SK-N-SH (cell line): ENCODE measurements around the gene USHBP1. TPM values are rescaled to one million over a fixed set of nuclear protein-coding genes. Genes with fewer than 3 reads are reported as not detected.

Experiments
- CTCF ChIA-PET: fragments of 300-600, 350-600 bp; formaldehyde crosslinking; extraction: SDS; loops from one replicate; lab custom pipeline; 2021; lab: Yijun Ruan, JAX
- POLR2A ChIA-PET: fragments of 350-600 bp; sonication (Branson Sonifier 250); formaldehyde crosslinking; extraction: SDS; loops from one replicate; lab custom pipeline; 2020; ENCODE audit warnings: antibody characterized with exemption, inconsistent platforms; lab: Yijun Ruan, JAX
- DNase-seq: peaks from one replicate; pipeline ENCODE4 v3.0.0; 2012
- H2AFZ ChIP-seq: fragments of 200-600 bp; sonication (generic); 2 replicates; pipeline ENCODE4 v1.8.1; 2016; ENCODE audit warnings: antibody characterized with exemption, mild to moderate bottlenecking, low read depth
- H3F3A ChIP-seq: fragments of 200-600 bp; sonication (generic); replicated peaks from 2 replicates; pipeline ENCODE3; 2016; ENCODE audit warnings: antibody characterized with exemption, mild to moderate bottlenecking; ENCODE audit not compliant: insufficient read depth
- H3K27ac ChIP-seq, 2 experiments: fragments of 200-500 bp in 1 of 2; fragments of 200-600 bp in 1 of 2; sonication (Bioruptor generic) in 1 of 2; sonication (generic), shearing (Covaris generic) in 1 of 2; 2 replicates each; pipeline versions ENCODE4 v1.5.1 to v1.6.1; 2014 to 2016; ENCODE audit warnings: low read depth in 2 of 2, inconsistent platforms in 1 of 2, low read length in 1 of 2, mild to moderate bottlenecking in 1 of 2, mixed read lengths in 1 of 2
- H3K27me3 ChIP-seq: fragments of 200-600 bp; sonication (generic), shearing (Covaris generic); 2 replicates; pipeline ENCODE4 v1.6.1; 2016; ENCODE audit warnings: mixed run types; ENCODE audit not compliant: insufficient read depth
- H3K36me3 ChIP-seq, 2 experiments: fragments of 200-500 bp in 1 of 2; fragments of 200-600 bp in 1 of 2; sonication (Bioruptor generic) in 1 of 2; sonication (generic) in 1 of 2; replicated peaks in 1 of 2; 2 replicates each; pipeline versions ENCODE3 to v1.5.1; 2014 to 2016; ENCODE audit warnings: low read length in 1 of 2, mild to moderate bottlenecking in 1 of 2; ENCODE audit not compliant: insufficient read depth in 2 of 2, control insufficient read depth in 1 of 2
- H3K4me1 ChIP-seq, 2 experiments: fragments of 200-500 bp in 1 of 2; fragments of 200-600 bp in 1 of 2; sonication (Bioruptor generic) in 1 of 2; sonication (generic), shearing (Covaris generic) in 1 of 2; 2 replicates each; pipeline versions ENCODE4 v1.5.1 to v1.6.1; 2014 to 2016; ENCODE audit warnings: low read depth in 1 of 2, low read length in 1 of 2, mixed run types in 1 of 2; ENCODE audit not compliant: insufficient read depth in 2 of 2, control insufficient read depth in 1 of 2
- H3K4me2 ChIP-seq: fragments of 200-600 bp; sonication (generic), shearing (Covaris generic); 2 replicates; pipeline ENCODE4 v1.6.1; 2017; ENCODE audit warnings: mixed run types
- H3K4me3 ChIP-seq, 2 experiments: fragments of 200-500 bp in 1 of 2; fragments of 200-600 bp in 1 of 2; sonication (Bioruptor generic) in 1 of 2; sonication (generic), shearing (Covaris generic) in 1 of 2; 2 replicates each; pipeline versions ENCODE4 v1.5.1 to v1.8.1; 2014 to 2016; ENCODE audit warnings: low read depth in 2 of 2, inconsistent platforms in 1 of 2, low read length in 1 of 2, mild to moderate bottlenecking in 1 of 2, mixed read lengths in 1 of 2, moderate library complexity in 1 of 2
- H3K79me2 ChIP-seq: fragments of 200-600 bp; sonication (generic); 2 replicates; pipeline ENCODE4 v1.8.1; 2017; ENCODE audit warnings: mild to moderate bottlenecking; ENCODE audit not compliant: insufficient read depth
- H3K9ac ChIP-seq: fragments of 200-600 bp; sonication (generic); 2 replicates; pipeline ENCODE4 v1.6.1; 2017; ENCODE audit warnings: mixed run types
- H3K9me2 ChIP-seq: fragments of 200-600 bp; sonication (generic); 2 replicates; pipeline ENCODE4 v1.6.1; 2017; ENCODE audit warnings: mixed run types
- H3K9me3 ChIP-seq: fragments of 200-600 bp; sonication (generic); 2 replicates; pipeline ENCODE4 v1.6.1; 2017; ENCODE audit warnings: mixed run types, mild to moderate bottlenecking, moderate library complexity
- H4K20me1 ChIP-seq: fragments of 200-600 bp; sonication (generic); 2 replicates; pipeline ENCODE4 v1.6.1; 2017; ENCODE audit warnings: mild to moderate bottlenecking, mixed run types; ENCODE audit not compliant: insufficient read depth
- CHD2 ChIP-seq: fragments of 150-350 bp; IDR thresholded peaks from 2 replicates; pipeline ENCODE4 v1.6.1; 2018; ENCODE audit warnings: low read length; ENCODE audit not compliant: partially characterized antibody
- ELF1 ChIP-seq: IDR thresholded peaks from 2 replicates; pipeline ENCODE4 v1.4.0; 2012
- EZH2phosphoT487 ChIP-seq: fragments of 200-600 bp; sonication (generic); IDR thresholded peaks from 2 replicates; pipeline ENCODE4 v1.6.1; 2017; ENCODE audit warnings: low read depth, mixed run types, mild to moderate bottlenecking, antibody characterized with exemption, moderate library complexity, borderline replicate concordance
- FOSL2 ChIP-seq: IDR thresholded peaks from 2 replicates; pipeline ENCODE4 v1.4.0; 2012; ENCODE audit warnings: low read depth, mild to moderate bottlenecking, moderate library complexity, borderline replicate concordance
- FOXJ3 ChIP-seq: sonication (generic); formaldehyde crosslinking; IDR thresholded peaks from 2 replicates; pipeline ENCODE4 v1.5.1; 2020; ENCODE audit warnings: mild to moderate bottlenecking, missing genetic modification reagents
- GABPA ChIP-seq: IDR thresholded peaks from 2 replicates; pipeline ENCODE4 v1.4.0; 2012; ENCODE audit warnings: low read depth, mild to moderate bottlenecking
- JUND ChIP-seq: IDR thresholded peaks from 2 replicates; pipeline ENCODE4 v1.4.0; 2012
- MAX ChIP-seq: IDR thresholded peaks from 2 replicates; pipeline ENCODE4 v1.4.0; 2012; ENCODE audit warnings: low read depth
- MXI1 ChIP-seq: IDR thresholded peaks from 2 replicates; pipeline ENCODE4 v1.6.1; 2012; ENCODE audit warnings: mild to moderate bottlenecking, low read depth, low read length, improper control_type of control experiment
- NFIC ChIP-seq: IDR thresholded peaks from 2 replicates; pipeline ENCODE4 v1.4.0; 2012; ENCODE audit warnings: borderline replicate concordance
- NRF1 ChIP-seq: IDR thresholded peaks from 2 replicates; pipeline ENCODE4 v1.6.1; 2012; ENCODE audit warnings: low read depth, mild to moderate bottlenecking, low read length
- POLR2AphosphoS5 ChIP-seq: IDR thresholded peaks from 2 replicates; pipeline ENCODE4 v1.6.1; 2012; ENCODE audit warnings: low read depth, low read length
- RAD21 ChIP-seq: IDR thresholded peaks from 2 replicates; pipeline ENCODE4 v1.6.1; 2012; ENCODE audit warnings: mild to moderate bottlenecking, low read length
- RCOR1 ChIP-seq: fragments of 150-350 bp; IDR thresholded peaks from 2 replicates; pipeline ENCODE4 v1.6.1; 2017; ENCODE audit warnings: antibody characterized with exemption, low read length
- RFX5 ChIP-seq: IDR thresholded peaks from 2 replicates; pipeline ENCODE4 v1.6.1; 2012; ENCODE audit warnings: mild to moderate bottlenecking, improper control_type of control experiment, low read length
- SIN3A ChIP-seq: IDR thresholded peaks from 2 replicates; pipeline ENCODE4 v1.6.1; 2012; ENCODE audit warnings: low read depth, mild to moderate bottlenecking, low read length, moderate library complexity, borderline replicate concordance
- TAF1 ChIP-seq: IDR thresholded peaks from 2 replicates; pipeline ENCODE4 v1.6.1; 2012; ENCODE audit warnings: low read depth, mild to moderate bottlenecking, low read length, moderate library complexity, borderline replicate concordance
- YY1 ChIP-seq: IDR thresholded peaks from 2 replicates; pipeline ENCODE4 v1.4.0; 2012; ENCODE audit warnings: low read depth, mild to moderate bottlenecking
- WGBS: methylation state at CpG from one replicate; pipeline ENCODE4 v1.1.6; 2017; ENCODE audit warnings: low lambda C conversion rate; 5-methylcytosine and 5-hydroxymethylcytosine counted together
- polyA plus RNA-seq, 3 experiments: library from polyadenylated mRNA; depleted of rRNA; stranded (reverse); fragments of >200 nt; gene quantifications; 2 replicates each; pipeline ENCODE4 v1.2.3, GENCODE V29; 2012
- TF ChIP-seq, protein P1 (sequence below): fragments of 150-350 bp; IDR thresholded peaks from 2 replicates; pipeline ENCODE4 v1.6.1; 2017; ENCODE audit warnings: antibody characterized with exemption, low read length, low read depth, borderline replicate concordance
- TF ChIP-seq, protein P2 (sequence below): IDR thresholded peaks from 2 replicates; pipeline ENCODE4 v1.4.0; 2012; ENCODE audit warnings: low read depth, borderline replicate concordance
- TF ChIP-seq, protein P3 (sequence below): IDR thresholded peaks from 2 replicates; pipeline ENCODE4 v1.4.0; 2012; ENCODE audit warnings: low read depth, borderline replicate concordance

Gene USHBP1
- polyA plus RNA-seq, 1 of the 3 experiments (the other 2 are of a cell fraction), result 0.03 TPM

- POLR2A ChIA-PET, result interaction anchor here (0.6 to 1.6 kb wide), 4 partner anchors 13 to 136 kb away, joined by 3 to 7 read pairs (median 4); no protein-coding TSS in a partner anchor
- CTCF ChIA-PET, result interaction anchor here (0.9 to 1.3 kb wide), 3 partner anchors 10 to 42 kb away, joined by 3 to 4 read pairs (median 4); no protein-coding TSS in a partner anchor
Measured at GRCh38 chr19:17306285-17306714, 41.8 kb upstream of the USHBP1 start.

DNA sequence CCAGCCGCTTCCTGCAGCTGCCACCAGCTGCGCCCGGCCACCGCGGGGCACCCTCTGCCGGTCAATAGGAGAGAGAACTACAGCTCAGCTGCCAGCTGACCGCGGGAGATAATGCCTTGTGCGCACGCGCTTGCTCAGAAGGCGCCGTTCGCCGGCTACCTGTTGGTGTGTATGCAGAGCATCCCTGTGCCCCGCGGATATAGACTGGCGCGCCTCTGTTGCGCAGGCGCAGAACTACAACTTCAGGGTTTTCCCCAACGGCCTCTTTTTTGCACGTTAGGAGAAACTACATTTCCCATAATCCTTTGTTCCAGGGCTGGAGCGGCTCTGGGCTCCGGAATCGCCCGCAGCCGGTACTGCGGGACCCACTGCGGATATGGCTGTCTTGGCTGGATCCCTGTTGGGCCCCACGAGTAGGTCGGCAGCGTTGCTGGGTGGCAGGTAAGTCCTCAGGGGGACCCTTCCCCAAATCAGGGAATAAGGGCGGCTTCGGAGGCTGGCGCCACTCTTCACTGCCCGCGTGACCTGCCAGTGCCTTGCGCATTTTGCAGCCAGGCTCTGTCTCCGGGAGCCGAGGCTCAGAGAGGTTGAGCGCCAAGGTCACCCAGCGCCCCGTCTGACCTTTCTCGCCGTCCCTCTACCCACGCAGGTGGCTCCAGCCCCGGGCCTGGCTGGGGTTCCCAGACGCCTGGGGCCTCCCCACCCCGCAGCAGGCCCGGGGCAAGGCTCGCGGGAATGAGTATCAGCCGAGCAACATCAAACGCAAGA, 41.2 kb upstream of the USHBP1 start, which contains the start of gene MRPL34:
TSS of gene MRPL34 (plus strand) at position 356 of the 768 bp plus-strand sequence. CDS start at position 377, 21 bp downstream.
- Histone ChIP-seq H3K27ac (peak within 1 kb of the TSS; percentile 72 to 96), H3K27me3 (no peaks in the 10 kb centered on the region), H3K36me3 (no peaks in the 10 kb centered on the region), H3K4me2 (peak within 1 kb of the TSS; percentile 92), H2AFZ (peak within 1 kb of the TSS; percentile 87), H3K9ac (peak within 1 kb of the TSS; percentile 76), H3K4me3 (peak within 1 kb of the TSS; percentile 73 to 86), H3K9me2 (no peaks in the 10 kb centered on the region), H3K9me3 (no peaks in the 10 kb centered on the region), H3F3A (peaks cover 18% of the 10 kb centered on the region), H3K79me2 (peaks cover 34% of the 10 kb centered on the region), H4K20me1 (no peaks in the 10 kb centered on the region), H3K4me1 (peaks cover 12 to 37% of the 10 kb centered on the region in 2 experiments)
- WGBS, result 0% methylated on average over 1 of the region's 55 CpGs
- ChIA-PET CTCF (interaction anchor here (0.6 to 2.1 kb wide), 14 partner anchors 9 to 253 kb away, joined by 3 to 20 read pairs (median 3); no protein-coding TSS in a partner anchor), POLR2A (interaction anchor here (0.6 to 1.6 kb wide), 5 partner anchors 13 to 91 kb away, joined by 3 to 7 read pairs (median 4); partner anchors contain the start of gene USE1)
- peak; percentile 90 for DNase-seq
- TF ChIP-seq RFX5 (no peak), ELF1 (peak; percentile 27; the same call in 1 of the 2 replicates), JUND (no peak), NRF1 (peak; percentile 93), GABPA (peak; percentile 47; the same call in 1 of the 2 replicates), RCOR1 (peak; percentile 28; the same call in 1 of the 2 replicates), MAX (no peak; the same call in 1 of the 2 replicates), FOXJ3 (CRISPR knock-in tag) (0 out of 2 replicates have a peak, but pooled peaks have one; percentile 58), EZH2phosphoT487 (no peak), FOSL2 (no peak), RAD21 (peak; percentile 46; the same call in 1 of the 2 replicates), TAF1 (peak; percentile 49), POLR2AphosphoS5 (peak; percentile 81), MXI1 (peak; percentile 91), YY1 (peak; percentile 76), SIN3A (no peak), NFIC (no peak), CHD2 (peak; percentile 88)
- TF ChIP-seq, protein P1, sequence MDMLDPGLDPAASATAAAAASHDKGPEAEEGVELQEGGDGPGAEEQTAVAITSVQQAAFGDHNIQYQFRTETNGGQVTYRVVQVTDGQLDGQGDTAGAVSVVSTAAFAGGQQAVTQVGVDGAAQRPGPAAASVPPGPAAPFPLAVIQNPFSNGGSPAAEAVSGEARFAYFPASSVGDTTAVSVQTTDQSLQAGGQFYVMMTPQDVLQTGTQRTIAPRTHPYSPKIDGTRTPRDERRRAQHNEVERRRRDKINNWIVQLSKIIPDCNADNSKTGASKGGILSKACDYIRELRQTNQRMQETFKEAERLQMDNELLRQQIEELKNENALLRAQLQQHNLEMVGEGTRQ, result no peak
- TF ChIP-seq, protein P2, sequence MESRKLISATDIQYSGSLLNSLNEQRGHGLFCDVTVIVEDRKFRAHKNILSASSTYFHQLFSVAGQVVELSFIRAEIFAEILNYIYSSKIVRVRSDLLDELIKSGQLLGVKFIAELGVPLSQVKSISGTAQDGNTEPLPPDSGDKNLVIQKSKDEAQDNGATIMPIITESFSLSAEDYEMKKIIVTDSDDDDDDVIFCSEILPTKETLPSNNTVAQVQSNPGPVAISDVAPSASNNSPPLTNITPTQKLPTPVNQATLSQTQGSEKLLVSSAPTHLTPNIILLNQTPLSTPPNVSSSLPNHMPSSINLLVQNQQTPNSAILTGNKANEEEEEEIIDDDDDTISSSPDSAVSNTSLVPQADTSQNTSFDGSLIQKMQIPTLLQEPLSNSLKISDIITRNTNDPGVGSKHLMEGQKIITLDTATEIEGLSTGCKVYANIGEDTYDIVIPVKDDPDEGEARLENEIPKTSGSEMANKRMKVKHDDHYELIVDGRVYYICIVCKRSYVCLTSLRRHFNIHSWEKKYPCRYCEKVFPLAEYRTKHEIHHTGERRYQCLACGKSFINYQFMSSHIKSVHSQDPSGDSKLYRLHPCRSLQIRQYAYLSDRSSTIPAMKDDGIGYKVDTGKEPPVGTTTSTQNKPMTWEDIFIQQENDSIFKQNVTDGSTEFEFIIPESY, result no peak
- TF ChIP-seq, protein P3, sequence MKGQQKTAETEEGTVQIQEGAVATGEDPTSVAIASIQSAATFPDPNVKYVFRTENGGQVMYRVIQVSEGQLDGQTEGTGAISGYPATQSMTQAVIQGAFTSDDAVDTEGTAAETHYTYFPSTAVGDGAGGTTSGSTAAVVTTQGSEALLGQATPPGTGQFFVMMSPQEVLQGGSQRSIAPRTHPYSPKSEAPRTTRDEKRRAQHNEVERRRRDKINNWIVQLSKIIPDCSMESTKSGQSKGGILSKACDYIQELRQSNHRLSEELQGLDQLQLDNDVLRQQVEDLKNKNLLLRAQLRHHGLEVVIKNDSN, result peak; percentile 82

More at GRCh38 chr19:17306285-17306714, 41.8 kb upstream of the USHBP1 start:
- Histone ChIP-seq H4K20me1 (peaks cover 2% of the 10 kb centered on the region), H2AFZ (peak overlapping the region; percentile 87), H3K4me3 (peak overlapping the region; percentile 73 to 86), H3K9me2 (no peaks in the 10 kb centered on the region), H3F3A (peaks cover 18% of the 10 kb centered on the region), H3K79me2 (peaks cover 40% of the 10 kb centered on the region), H3K27ac (peak overlapping the region; percentile 72 to 96), H3K9ac (peak overlapping the region; percentile 76), H3K4me2 (peak overlapping the region; percentile 92), H3K4me1 (peaks cover 12 to 38% of the 10 kb centered on the region in 2 experiments), H3K9me3 (no peaks in the 10 kb centered on the region), H3K27me3 (no peaks in the 10 kb centered on the region), H3K36me3 (no peaks in the 10 kb centered on the region)
- 0 out of 2 replicates have a peak, but pooled peaks have one; percentile 66 for TF ChIP-seq MXI1
- TF ChIP-seq FOSL2, result no peak
- 2% methylated on average over 28 of the region's 28 CpGs for WGBS
- no peak for DNase-seq
